Hepatocyte (in vitro differentiated cells): ENCODE data around the gene DES.

Experiments
- EZH2 ChIP-seq: fragments of 200-600 bp; sonication (generic); IDR thresholded peaks from 2 replicates; pipeline ENCODE4 v1.6.1; 2016; ENCODE audit warnings: antibody characterized with exemption, mild to moderate bottlenecking, borderline replicate concordance
- EZH2phosphoT487 ChIP-seq: fragments of 200-600 bp; sonication (generic); IDR thresholded peaks from one replicate; pipeline ENCODE4 v1.6.1; 2018; ENCODE audit warnings: antibody characterized with exemption, mild to moderate bottlenecking, low read depth, moderate library complexity; ENCODE audit not compliant: unreplicated experiment, severe bottlenecking
- TF ChIP-seq, protein P1 (sequence below): fragments of 200-600 bp; sonication (generic); IDR thresholded peaks from 2 replicates; pipeline ENCODE4 v1.5.1; 2016; ENCODE audit warnings: antibody characterized with exemption, mild to moderate bottlenecking; ENCODE audit not compliant: poor library complexity

DNA sequence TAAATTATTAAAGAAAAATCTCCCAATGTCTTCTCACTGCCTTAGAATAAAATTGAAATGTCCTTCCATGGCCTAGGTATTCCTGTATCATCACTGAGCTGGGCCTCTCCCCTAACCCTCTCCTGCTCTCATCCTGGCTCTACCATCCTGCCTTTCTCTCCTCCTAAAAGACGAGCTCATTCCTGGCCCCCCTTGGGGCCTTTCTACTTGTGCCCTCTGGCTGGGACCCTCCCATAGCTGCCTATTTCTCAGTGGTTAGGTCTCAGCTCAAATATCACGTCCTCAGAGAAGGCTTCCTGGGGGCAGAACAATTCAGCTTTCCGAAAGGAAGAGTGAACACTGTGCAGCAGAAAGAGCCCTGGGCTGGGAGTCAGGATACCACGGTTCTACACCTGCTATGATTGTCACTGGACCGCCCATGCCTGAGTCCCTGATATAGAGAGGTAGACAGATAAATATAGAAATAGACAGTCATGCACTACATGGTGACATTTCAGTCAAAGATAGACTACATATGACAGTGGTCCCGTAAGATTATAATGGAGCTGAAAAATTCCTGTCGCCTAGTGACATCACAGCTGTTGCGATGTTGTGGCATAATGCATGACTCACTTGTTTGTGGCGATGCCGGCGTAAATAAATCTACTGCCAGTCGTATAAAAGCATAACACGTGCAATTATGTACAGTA, 39.9 kb upstream of the DES start:
- TF ChIP-seq, protein P1, sequence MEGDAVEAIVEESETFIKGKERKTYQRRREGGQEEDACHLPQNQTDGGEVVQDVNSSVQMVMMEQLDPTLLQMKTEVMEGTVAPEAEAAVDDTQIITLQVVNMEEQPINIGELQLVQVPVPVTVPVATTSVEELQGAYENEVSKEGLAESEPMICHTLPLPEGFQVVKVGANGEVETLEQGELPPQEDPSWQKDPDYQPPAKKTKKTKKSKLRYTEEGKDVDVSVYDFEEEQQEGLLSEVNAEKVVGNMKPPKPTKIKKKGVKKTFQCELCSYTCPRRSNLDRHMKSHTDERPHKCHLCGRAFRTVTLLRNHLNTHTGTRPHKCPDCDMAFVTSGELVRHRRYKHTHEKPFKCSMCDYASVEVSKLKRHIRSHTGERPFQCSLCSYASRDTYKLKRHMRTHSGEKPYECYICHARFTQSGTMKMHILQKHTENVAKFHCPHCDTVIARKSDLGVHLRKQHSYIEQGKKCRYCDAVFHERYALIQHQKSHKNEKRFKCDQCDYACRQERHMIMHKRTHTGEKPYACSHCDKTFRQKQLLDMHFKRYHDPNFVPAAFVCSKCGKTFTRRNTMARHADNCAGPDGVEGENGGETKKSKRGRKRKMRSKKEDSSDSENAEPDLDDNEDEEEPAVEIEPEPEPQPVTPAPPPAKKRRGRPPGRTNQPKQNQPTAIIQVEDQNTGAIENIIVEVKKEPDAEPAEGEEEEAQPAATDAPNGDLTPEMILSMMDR: no peak
- no peak for TF ChIP-seq EZH2
- TF ChIP-seq EZH2phosphoT487: no peak
